GM23248 (cell line): ENCODE data around the gene THSD4. TPM values are rescaled to one million over a fixed set of nuclear protein-coding genes. Genes with fewer than 3 reads are reported as not detected.

Source experiments
- DNase-seq: peaks from one replicate; pipeline ENCODE4 v3.0.0-alpha.2; 2015
- H2AFZ ChIP-seq: fragments of 200-600 bp; sonication (generic); 2 replicates; pipeline ENCODE4 v1.6.1; 2016; ENCODE audit warnings: antibody characterized with exemption
- H3F3A ChIP-seq: fragments of 200-600 bp; sonication (generic); 2 replicates; pipeline ENCODE4 v1.6.1; 2016; ENCODE audit warnings: mild to moderate bottlenecking, antibody characterized with exemption, mixed run types; ENCODE audit not compliant: insufficient read depth
- H3K27ac ChIP-seq: fragments of 200-600 bp; sonication (generic); 2 replicates; pipeline ENCODE4 v1.5.1; 2016; ENCODE audit warnings: mild to moderate bottlenecking
- H3K27me3 ChIP-seq: fragments of 200-600 bp; sonication (generic); replicated peaks from 2 replicates; pipeline ENCODE4 v1.6.1; 2016; ENCODE audit warnings: mild to moderate bottlenecking; ENCODE audit not compliant: insufficient read depth
- H3K36me3 ChIP-seq: fragments of 200-600 bp; sonication (generic); 2 replicates; pipeline ENCODE4 v1.6.1; 2016; ENCODE audit warnings: low read depth, mild to moderate bottlenecking
- H3K4me1 ChIP-seq: fragments of 200-600 bp; sonication (generic); 2 replicates; pipeline ENCODE4 v1.6.1; 2016; ENCODE audit warnings: mild to moderate bottlenecking; ENCODE audit not compliant: insufficient read depth
- H3K4me2 ChIP-seq: fragments of 200-600 bp; sonication (generic); one replicate; pipeline ENCODE4 v1.6.1; 2016; ENCODE audit warnings: mild to moderate bottlenecking; ENCODE audit not compliant: unreplicated experiment
- H3K4me3 ChIP-seq: fragments of 200-600 bp; sonication (generic); 2 replicates; pipeline ENCODE4 v1.5.1; 2016; ENCODE audit warnings: mild to moderate bottlenecking
- H3K79me2 ChIP-seq: fragments of 200-600 bp; sonication (generic); 2 replicates; pipeline ENCODE4 v1.6.1; 2016; ENCODE audit warnings: mild to moderate bottlenecking; ENCODE audit not compliant: insufficient read depth
- H3K9ac ChIP-seq: fragments of 200-600 bp; sonication (generic); 2 replicates; pipeline ENCODE4 v1.6.1; 2016; ENCODE audit warnings: mild to moderate bottlenecking
- H3K9me2 ChIP-seq: fragments of 200-600 bp; sonication (generic); 2 replicates; pipeline ENCODE4 v1.6.1; 2016; ENCODE audit warnings: mixed run types, mild to moderate bottlenecking, moderate library complexity; ENCODE audit not compliant: insufficient read depth
- H3K9me3 ChIP-seq: fragments of 200-600 bp; sonication (generic); one replicate; pipeline ENCODE4 v1.6.1; 2017; ENCODE audit warnings: low read depth
- H4K20me1 ChIP-seq: fragments of 200-600 bp; sonication (generic); 2 replicates; pipeline ENCODE4 v1.6.0; 2016; ENCODE audit not compliant: insufficient read depth
- EZH2 ChIP-seq: fragments of 200-600 bp; sonication (generic); IDR thresholded peaks from 2 replicates; pipeline ENCODE4 v1.6.1; 2018; ENCODE audit warnings: antibody characterized with exemption, mild to moderate bottlenecking; ENCODE audit not compliant: insufficient read depth, poor library complexity, severe bottlenecking
- EZH2phosphoT487 ChIP-seq: fragments of 200-600 bp; sonication (generic); IDR thresholded peaks from 2 replicates; pipeline ENCODE4 v1.6.1; 2018; ENCODE audit warnings: antibody characterized with exemption, moderate library complexity, mild to moderate bottlenecking, low read depth; ENCODE audit not compliant: insufficient read depth
- WGBS, 2 experiments: methylation state at CpG; one replicate each; pipeline ENCODE4 v1.1.6; 2015 to 2017; ENCODE audit warnings: low lambda C conversion rate in 2 of 2, low coverage in 1 of 2; ENCODE audit errors: missing lambda C conversion rate in 2 of 2; 5-methylcytosine and 5-hydroxymethylcytosine counted together
- in situ Hi-C: fragments of 300-500 bp; cut with MboI; formaldehyde crosslinking; loops from 2 replicates; pipeline ENCODE4 v1.15.0; 2020
- polyA plus RNA-seq: library from polyadenylated mRNA; unstranded; fragments of >200 nt; fragmentation: Nextera tagmentation; extraction: Ambion mirVana; gene quantifications from 2 replicates; pipeline ENCODE4 v1.2.1, GENCODE V29; 2016
- total RNA-seq: library from RNA; depleted of rRNA; stranded (reverse); fragments of >200 nt; shearing (Covaris generic); gene quantifications from 2 replicates; pipeline ENCODE4 v1.2.3, GENCODE V29; 2014; rRNA removed

Gene THSD4
- total and polyA plus RNA-seq, 2 experiments from 2014 or later, result 14.2 to 58.9 TPM

- DNase-seq, result no peak
- Histone ChIP-seq H3K4me2 (no peak overlapping the region), H3K4me1 (no peaks in the 10 kb centered on the region), H3K79me2 (no peaks in the 10 kb centered on the region), H3K27ac (no peak overlapping the region), H3K9me3 (no peaks in the 10 kb centered on the region), H4K20me1 (no peaks in the 10 kb centered on the region), H3K4me3 (no peak overlapping the region), H3F3A (no peaks in the 10 kb centered on the region), H3K9ac (no peak overlapping the region), H3K27me3 (no peaks in the 10 kb centered on the region), H3K9me2 (no peaks in the 10 kb centered on the region), H3K36me3 (peaks cover 59% of the 10 kb centered on the region), H2AFZ (no peak overlapping the region)
- 41 to 46% methylated on average over 3 of the region's 3 CpGs for WGBS, 2 experiments
- no peak for TF ChIP-seq EZH2
- no peak for TF ChIP-seq EZH2phosphoT487
- in situ Hi-C loops, result no loop called here
Observed at GRCh38 chr15:71823801-71824200, 708.5 kb downstream of the THSD4 start.

- 90 to 93% methylated on average over 4 of the region's 4 CpGs for WGBS, 2 experiments
- no peak overlapping the region for H3K4me2 ChIP-seq
- H3K9me3 ChIP-seq, result no peaks in the 10 kb centered on the region
- no peaks in the 10 kb centered on the region for H3K9me2 ChIP-seq
- no peaks in the 10 kb centered on the region for H3K4me1 ChIP-seq
- H4K20me1 ChIP-seq, result no peaks in the 10 kb centered on the region
- no peaks in the 10 kb centered on the region for H3F3A ChIP-seq
- DNase-seq, result no peak
- no peak overlapping the region for H3K9ac ChIP-seq
- in situ Hi-C loops, result no loop called here
- no peak for TF ChIP-seq EZH2
- no peak for TF ChIP-seq EZH2phosphoT487
- H2AFZ ChIP-seq, result no peak overlapping the region
- H3K36me3 ChIP-seq, result peaks cover 71% of the 10 kb centered on the region
- no peaks in the 10 kb centered on the region for H3K27me3 ChIP-seq
- no peaks in the 10 kb centered on the region for H3K79me2 ChIP-seq
- H3K27ac ChIP-seq, result no peak overlapping the region
- H3K4me3 ChIP-seq, result no peak overlapping the region
Observed at GRCh38 chr15:71825021-71825730, 709.9 kb downstream of the THSD4 start.

- TF ChIP-seq EZH2phosphoT487 (no peak), EZH2 (no peak)
- WGBS, 2 experiments, result 89 to 90% methylated on average over 5 of the region's 5 CpGs
- Histone ChIP-seq H3K4me1 (no peaks in the 10 kb centered on the region), H3K79me2 (no peaks in the 10 kb centered on the region), H3K9ac (no peak overlapping the region), H3F3A (no peaks in the 10 kb centered on the region), H3K9me3 (no peaks in the 10 kb centered on the region), H3K9me2 (no peaks in the 10 kb centered on the region), H3K27ac (no peak overlapping the region), H3K27me3 (no peaks in the 10 kb centered on the region), H3K4me3 (no peak overlapping the region), H3K36me3 (peaks cover 71% of the 10 kb centered on the region), H3K4me2 (no peak overlapping the region), H4K20me1 (no peaks in the 10 kb centered on the region), H2AFZ (no peak overlapping the region)
- in situ Hi-C loops, result no loop called here
- no peak for DNase-seq
Observed at GRCh38 chr15:71826196-71826595, 710.9 kb downstream of the THSD4 start.

GRCh38 chr15:71830981-71831380 is 715.7 kb downstream of the THSD4 start:
- no peaks in the 10 kb centered on the region for H3K9me2 ChIP-seq
- H3K9ac ChIP-seq, result no peak overlapping the region
- no peaks in the 10 kb centered on the region for H3K9me3 ChIP-seq
- WGBS, 2 experiments, result 89 to 96% methylated on average over 2 of the region's 2 CpGs
- in situ Hi-C loops, result no loop called here
- no peaks in the 10 kb centered on the region for H3K79me2 ChIP-seq
- no peak overlapping the region for H3K4me2 ChIP-seq
- H3K27ac ChIP-seq, result no peak overlapping the region
- no peak overlapping the region for H2AFZ ChIP-seq
- H3K27me3 ChIP-seq, result no peaks in the 10 kb centered on the region
- H4K20me1 ChIP-seq, result no peaks in the 10 kb centered on the region
- H3F3A ChIP-seq, result no peaks in the 10 kb centered on the region
- DNase-seq, result no peak
- no peak for TF ChIP-seq EZH2phosphoT487
- no peak for TF ChIP-seq EZH2
- H3K36me3 ChIP-seq, result peaks cover 31% of the 10 kb centered on the region
- no peaks in the 10 kb centered on the region for H3K4me1 ChIP-seq
- no peak overlapping the region for H3K4me3 ChIP-seq

Other genes starting within 250 kb of the THSD4 start
- 2.0 and 6.4 TPM in 2 replicates for gene THAP10, start 223.0 kb upstream of the THSD4 start, total RNA-seq
- gene THAP10, start 223.0 kb upstream of the THSD4 start, polyA plus RNA-seq, result 5.9 and 8.0 TPM in 2 replicates
- 10.3 and 11.1 TPM in 2 replicates for gene LRRC49, start 222.6 kb upstream of the THSD4 start, total RNA-seq
- gene LRRC49, start 222.6 kb upstream of the THSD4 start, polyA plus RNA-seq, result 7.6 and 8.3 TPM in 2 replicates